ENCODE results near the gene CWC15.
"Not testable (repeated sequence)": the region's sequence is repeated elsewhere in the genome, so short reads cannot be mapped to it uniquely, and the experiment has no call there.

CWC15 gene

DNA sequence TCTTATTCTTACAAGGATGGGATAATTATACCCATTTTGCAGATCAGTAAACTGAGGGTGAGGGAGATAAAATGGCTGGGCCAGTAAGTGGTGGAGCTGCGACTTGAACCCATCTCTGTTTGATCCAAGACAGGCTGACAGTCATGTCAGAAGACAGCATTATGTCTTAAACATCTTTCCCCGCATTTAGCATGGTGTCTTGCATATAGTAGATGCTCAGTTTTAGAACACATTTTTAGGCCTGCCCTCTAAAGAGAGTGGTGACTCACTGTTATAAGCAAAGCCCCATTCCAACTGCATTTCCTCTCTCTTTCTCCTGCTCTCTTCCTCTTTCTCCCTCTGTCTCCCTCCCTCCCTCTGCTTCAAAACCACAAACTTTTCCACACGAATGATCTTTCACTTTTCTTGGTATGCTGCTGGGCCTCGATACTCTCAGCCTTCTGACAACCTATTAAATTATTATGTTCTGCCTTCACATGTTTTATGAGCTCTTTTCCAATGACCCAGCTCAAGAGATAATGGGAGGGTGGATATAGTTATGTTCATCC, 25.2 kb downstream of the CWC15 start:
- DNase-seq: no peak

DNA sequence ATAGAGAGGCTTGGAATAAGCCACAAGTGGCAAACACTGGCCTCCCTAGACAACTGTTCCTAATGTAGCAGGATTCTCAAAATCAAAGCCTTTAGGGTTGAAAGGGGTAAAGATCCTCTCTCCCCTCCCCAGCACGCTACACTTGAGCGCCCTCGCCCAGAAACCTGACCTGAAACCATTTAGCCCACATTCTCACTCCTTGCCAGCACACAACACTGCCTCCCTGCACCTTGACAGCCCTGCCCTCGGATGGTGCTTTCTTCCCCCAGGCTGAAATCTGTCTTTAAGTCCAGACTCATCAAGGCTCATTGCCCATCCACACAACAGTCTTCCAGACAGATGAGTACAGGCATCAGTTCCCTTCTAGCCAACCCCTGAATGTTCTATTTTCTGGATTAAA, 26.5 kb downstream of the CWC15 start:
- no peak for DNase-seq

DNA sequence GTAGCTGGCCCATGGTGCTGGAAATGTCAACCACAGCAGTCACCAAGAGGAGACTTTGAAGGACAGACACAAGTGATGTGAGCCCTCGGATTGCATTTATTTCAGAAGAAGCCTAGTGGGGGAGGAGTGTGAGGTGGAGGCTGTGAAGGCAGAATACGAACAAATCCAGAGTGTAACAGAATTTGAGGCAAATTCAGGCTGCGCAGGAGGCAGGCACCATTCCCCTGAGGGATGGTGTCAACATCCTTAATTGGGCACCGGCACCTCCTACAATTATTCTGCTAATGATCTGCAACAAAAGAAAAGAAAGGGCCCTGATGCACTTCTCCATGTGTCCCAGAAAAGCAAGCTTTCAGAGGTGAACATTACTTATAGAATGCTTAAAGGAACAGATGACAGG, 32.2 kb downstream of the CWC15 start:
- DNase-seq: no peak

DNA sequence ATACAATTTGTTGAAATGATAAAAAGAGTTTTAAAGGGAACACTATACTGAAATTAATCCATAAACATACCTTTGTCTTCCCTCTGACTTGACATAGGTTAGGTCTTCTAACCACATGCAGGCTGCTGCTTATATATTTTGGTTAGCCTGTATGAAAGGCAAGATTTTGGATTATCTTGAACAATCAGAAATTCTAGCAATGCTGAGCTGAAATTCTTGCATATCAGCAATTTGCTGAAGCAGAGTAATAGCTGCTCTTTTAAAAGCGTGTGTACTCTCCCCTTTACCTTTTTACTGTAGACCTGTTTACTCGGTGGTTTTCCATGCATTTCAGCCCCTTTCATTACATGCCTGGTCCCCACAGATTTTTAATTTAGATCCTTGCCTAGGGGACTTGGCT, 34.0 kb downstream of the CWC15 start:
- no peak for DNase-seq

DNA sequence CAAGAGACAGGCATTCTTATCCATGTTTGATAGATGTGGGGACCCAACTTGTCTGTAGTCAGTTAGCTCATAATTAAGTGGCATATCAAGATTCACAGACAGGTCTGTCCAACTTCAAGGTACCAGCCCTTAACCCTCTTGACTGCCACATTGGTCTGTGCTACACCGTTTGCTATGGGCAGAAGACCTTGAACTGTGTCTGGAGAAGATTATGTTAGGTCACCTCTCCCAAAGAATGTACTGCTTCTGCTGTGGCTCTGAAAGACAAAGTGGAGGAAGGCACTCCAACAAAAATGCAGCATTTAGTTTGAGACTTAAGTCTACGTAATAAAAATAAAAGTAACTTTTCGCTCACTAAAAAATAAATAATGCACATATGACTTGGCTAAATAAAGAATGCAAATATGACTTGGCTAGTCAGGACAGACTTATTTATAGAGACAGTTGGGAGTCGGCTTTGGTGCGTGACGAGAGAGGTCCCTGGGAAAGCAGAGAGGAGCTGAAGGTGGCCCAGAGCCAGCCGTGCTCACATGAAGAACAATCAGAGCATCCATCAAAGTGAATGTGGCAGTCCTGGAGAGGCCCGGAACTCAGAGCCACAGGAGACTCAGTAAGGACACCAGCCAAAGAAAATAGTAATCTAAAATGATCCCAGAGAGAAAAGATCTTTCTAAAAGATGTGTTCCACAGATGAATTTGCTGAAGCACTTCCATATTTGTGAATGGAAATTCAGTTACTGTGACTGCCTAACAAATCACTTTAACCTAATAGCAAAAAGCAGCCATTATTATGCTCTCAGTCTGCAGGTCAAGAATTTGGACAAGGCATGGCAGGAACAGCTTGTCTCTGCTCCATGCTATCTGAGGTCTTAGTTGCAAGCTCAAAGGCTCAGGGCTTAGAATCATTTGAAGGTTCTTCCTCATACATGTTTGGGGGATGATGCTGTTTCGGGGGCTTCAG, 35.0 kb downstream of the CWC15 start:
- no peak for DNase-seq

DNA sequence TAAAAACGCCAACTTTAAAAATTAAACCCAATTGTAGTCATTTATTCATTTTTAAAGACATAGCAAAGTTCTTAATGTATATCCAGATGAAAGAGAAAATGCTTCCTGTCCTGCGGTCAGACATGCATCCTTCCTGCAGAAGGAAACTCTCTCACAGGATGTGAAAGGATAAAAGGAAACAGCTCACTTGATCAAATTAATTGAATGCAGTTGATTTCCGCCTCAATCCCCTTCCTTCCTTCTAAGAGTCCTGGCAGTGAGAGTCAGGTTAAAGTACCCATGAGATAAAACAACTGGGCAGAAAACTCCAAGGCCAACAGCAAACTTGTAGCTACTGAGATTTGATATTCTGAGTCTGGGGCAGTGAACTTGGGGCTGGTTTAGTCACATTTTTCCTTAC, 38.5 kb downstream of the CWC15 start:
- DNase-seq: no peak

DNA sequence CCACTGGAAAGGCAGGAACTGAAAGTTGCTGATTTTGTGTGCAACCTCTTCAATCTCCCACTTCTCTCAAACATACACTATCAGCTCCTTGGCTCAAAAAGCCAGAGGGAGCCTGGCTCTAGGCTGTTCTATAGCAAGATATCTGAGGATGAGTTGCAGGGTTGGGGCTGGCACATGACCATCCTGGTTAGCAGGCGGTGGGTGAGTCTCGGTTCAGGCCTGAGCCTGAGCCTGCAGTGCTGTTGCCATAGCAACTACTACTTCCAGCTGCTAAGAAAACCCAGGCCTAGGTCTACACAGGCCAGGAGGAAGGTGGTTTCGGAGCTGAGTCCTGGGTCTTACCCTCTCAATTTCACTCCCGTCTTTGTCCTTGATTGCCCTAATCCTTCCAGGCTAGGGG, 39.0 kb downstream of the CWC15 start:
- no peak for DNase-seq

DNA sequence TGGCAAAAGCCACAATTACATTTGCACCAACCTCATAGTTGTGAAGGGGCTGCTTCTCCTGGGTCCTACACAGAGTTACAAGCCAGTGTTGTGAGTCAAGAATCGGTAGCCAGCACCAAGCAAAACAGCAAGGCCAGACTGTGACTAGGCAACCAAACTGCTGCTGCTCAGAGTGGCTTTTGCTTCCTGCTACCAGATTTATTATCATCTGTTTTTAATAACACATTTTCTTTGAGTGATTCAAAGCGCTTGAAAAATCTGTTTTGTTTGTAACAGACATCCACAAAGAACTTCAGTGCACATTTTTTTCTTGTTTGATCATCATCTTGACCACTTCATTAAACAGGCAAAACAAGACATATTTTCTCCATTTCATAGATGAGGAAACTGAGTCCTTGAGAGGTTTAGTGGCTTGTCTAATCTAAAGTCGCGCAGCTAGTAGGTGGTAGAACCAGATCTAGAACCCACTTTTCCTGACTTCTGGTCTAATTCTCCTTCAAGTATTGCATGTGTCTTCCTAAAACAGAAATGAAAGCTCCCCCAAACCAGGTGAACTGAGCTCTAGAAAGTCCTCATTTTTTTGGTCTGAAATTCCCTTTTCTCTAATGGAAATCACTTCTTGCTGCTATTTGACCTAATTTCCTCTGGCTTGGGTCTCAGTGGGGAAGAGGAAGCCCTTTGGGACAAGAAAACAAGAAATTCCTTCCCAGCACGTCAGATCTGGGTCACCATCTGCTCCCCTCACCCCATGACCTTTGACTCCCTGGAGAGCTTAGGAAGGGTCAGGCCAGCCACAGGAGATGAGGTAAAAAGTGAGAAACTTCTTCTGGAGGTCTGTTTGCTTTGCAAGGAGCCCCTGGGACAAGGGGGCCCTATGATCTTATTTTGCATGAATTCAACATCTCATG, 39.9 kb downstream of the CWC15 start:
- DNase-seq: no peak

DNA sequence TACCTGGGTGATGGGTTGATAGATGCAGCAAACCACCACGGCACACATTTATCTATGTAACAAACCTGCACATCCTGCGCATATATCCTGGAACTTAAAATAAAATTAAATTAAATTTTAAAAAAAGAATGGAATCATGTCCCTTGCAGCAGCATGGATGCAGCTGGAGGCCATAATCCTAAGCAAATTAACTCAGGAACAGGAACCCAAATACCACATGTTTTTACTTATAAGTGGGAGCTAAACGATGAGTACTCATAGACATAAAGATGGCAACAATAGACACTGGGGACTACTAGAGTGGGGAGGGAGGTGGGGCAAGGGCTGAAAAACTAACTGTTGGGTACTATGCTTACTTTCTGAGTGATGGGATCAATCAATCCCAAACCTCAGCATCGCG, 40.9 kb downstream of the CWC15 start:
- no peak for DNase-seq

DNA sequence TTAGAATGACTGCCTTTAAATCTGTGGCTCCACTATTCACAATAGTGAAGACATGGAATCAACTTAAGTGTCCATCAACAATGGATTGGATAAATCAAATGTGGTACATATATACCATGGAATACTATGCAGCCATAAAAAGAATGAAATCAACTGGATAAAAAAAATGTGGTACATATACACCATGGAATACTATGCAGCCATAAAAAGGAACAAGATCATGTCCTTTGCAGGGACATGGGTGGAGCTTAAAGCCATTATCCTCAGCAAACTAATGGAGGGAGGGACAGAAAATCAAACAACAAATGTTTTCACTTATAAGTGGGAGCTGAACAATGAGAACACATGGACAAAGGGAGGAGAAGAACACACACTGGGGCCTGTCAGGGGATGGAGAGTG, 41.3 kb downstream of the CWC15 start:
- DNase-seq: not testable (repeated sequence)

DNA sequence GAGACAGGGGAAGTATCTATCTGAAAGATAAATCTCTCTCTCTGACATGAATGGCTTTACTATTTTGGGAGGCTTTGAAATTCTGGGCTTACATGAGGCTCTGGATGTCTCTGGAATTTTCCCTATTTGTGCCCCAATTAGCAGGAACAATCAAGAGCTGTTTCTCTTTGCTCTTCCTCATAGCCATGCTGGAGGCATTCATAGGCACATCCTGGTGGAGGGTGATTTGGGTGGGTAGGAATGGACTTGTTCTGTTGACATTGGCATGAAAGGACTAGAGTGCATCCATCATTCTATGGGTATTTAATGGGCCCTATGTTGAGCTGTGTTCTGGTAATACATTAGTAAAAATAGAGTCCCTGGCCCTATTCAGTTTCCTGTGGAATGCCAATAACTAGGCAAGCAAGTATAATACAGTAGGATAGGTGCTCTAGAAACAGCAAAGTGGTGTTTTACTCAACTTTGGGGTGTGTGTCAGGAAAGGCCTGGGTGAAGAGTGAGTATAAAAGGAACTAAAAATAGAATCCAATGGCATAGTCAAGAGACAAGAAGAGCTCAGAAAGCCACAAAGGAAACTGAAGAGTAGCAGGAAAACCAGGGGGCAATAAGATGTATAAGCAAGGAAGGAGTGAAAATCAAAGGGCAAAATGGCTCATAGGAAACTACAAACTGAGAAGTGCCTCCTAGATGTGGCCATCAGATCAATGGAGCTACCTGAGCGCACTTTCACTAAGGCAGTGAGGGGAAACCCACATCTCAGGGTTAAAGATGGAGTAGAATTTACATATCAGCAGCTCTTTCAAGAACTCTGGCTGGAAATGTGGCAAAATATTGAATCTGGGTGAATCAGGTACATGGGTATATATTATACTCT, 45.0 kb downstream of the CWC15 start:
- DNase-seq: no peak

DNA sequence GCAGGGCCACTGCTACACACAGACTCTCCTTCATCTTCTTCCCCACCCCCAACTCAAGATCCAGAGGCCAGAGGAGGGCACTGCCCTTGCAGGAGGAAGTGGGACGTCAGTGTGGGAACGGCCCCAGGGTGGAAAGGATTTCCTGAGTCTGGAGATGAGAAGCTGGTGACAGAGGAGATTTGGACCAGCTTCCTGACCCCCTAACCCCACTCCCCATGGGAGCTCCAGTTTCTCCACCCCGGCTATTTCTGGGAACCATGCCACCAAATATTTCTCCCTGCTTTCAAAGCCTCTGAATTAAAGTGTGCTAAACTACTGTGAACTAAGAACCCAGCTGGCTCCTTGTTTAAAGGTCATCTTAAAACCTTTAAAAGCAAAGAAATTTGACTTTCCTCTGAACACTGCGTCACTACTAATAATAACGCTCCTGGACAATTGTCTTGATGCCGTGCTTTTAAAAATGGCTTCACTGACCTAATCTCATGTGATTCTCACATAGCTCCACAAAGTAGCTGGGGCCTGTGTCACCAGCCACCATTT, 46.6 kb downstream of the CWC15 start:
- DNase-seq: no peak

DNA sequence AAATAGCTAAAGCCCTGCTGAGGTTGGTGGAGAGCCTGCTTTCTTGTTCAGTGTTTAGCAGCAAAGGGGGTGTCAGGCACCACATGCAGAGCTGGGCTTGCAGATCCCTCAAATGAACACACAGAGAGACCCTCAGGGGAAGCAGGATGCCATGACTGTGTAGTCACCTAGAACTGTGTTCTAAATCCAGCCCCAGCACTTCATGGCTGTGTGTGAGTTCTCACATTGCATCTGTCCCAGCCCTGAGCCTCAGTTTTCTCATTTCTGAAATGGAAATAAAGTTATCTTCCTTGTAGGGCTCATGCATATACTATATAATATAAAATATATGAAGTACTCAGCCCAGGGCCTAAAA, 47.1 kb downstream of the CWC15 start:
- DNase-seq: no peak

DNA sequence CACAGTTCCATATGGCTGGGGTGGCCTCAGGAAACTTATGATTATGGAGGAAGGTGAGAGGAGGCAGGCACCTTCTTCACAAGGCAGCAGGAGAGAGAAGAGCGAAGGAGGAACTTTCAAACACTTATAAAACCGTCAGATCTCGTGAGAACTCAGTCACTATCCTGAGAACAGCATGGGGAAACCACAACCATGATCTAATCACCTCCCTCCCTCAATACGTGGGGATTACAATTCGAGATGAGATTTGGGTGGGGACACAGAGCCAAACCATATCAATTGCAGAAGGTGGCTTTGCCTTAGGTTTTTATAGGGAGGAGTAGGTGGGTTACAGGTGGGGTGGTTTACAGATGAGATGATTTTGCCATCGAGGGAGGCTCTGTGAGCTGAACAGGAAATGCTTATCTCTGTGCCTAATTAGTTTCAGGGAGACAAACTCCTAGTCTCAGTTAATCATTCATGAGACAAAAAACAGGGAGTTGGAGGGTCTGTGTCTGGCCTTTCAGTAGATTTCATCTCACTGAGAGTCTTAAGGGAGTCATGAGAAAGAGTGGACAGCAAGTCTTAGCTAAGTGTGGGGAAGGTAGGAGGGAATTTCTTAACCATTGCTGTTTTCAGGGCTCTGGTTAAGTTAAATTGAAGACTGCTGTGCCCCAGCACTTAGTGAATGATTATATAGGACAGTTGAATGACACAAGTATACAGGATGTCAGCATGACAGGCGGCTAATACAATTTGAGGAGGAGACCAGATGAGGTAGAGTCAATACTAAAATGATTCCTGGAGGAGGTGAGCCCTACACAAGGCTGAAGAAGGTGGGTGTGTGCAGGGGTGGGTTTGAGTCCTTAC, 47.7 kb downstream of the CWC15 start:
- no peak for DNase-seq

DNA sequence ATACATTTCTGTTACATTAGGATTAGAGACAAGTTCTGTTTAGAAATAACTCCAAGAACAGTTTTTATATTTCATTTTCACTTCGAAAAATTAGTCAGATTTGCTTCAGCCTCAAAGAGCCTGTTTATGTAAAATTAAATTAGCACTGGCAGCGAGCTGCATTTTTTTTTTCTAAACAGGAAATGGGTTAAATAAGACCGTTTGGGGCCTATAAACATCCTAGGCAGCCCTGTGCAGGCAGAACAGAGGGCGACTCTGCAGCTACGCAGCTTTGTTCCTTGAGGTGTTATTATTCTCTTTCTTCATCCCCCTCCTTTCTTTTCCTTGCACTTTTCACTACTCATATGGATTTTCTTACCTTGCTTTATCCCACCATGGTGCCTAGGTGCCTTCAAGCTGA, 48.7 kb downstream of the CWC15 start:
- DNase-seq: no peak

DNA sequence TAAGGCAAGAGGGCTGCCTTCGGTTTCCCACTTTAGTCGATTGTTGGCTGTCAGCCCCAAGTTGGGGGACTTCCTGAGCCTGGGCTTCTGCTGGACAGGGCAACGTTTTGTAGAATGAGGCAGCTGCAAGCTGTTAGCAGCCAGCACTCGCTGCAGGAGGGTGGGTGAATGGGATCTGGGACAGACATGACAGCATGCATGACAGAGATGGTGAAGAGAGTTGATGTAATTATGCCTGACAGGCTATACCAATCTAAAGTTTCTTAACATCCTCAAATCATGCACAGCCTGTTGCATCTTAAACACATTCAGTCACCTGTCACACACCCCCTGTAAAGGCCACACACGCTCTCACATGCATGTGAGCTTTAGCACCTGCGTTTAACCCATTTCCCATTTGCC, 49.2 kb downstream of the CWC15 start:
- no peak for DNase-seq

DNA sequence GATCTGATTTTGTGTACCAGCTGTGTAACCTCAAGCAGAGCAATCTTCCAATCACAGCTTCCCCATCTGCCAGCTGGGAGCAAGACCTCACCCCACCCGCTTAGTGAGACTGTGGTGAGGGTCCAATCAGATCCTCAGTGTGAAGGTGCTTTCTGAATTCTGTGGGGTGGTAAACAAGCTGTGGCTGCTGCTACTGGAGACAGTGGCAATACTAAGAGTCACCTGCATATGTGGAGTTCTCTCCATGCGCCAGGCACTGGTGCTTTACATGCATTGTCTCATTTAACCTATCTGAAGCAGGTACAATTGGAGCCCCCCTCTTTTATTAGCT, 50.4 kb downstream of the CWC15 start:
- no peak for DNase-seq

DNA sequence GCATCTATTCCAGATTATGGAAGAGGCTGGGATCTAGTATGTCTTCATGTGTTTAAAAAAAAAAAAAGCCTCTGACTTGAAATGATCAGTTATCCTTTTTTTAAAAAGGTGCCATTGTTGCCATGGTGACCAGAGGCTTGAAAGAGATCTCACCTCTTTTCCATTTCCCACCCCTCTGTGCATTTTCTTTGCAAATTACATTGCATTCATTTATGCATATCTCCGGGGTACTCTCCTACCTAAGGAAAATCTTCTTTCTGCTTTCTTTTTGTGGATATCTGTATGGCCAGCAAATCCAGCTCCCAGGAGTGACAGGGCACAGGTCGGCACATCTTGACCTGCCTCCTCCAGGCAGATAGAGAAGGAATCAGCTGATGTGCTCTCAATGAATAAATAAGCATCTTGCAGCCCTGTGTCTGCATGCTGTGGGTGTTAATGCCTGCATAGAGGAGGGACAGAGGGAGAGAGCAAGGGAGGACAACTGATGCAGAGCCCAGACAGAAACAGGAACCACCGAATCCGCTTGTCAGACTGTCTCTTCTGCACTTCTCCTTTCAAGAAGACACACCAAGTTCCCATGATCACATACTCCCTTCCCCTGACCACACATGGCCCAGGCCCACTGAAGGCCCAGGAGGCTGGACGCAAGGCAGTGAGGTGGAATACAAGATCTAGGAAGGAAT, 50.9 kb downstream of the CWC15 start:
- no peak for DNase-seq

DNA sequence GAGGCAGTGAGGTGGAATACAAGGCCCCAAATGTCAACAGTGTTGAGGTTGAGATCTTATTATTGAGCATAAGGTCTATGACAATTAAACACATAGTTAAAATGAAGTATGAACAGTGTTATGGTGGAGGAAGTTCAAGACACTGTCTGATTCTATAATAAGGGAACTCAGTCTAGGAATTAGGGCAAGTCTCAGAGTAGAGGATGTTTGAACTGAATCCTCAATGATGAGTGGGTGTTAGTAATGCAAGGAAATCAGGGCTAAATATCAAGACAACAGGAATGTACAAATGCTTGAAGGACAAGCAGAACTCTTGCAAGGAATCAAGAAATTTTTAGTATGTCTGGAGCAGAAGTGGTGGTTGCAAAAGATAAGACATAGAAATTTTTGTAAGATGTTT, 53.0 kb downstream of the CWC15 start:
- DNase-seq: no peak

DNA sequence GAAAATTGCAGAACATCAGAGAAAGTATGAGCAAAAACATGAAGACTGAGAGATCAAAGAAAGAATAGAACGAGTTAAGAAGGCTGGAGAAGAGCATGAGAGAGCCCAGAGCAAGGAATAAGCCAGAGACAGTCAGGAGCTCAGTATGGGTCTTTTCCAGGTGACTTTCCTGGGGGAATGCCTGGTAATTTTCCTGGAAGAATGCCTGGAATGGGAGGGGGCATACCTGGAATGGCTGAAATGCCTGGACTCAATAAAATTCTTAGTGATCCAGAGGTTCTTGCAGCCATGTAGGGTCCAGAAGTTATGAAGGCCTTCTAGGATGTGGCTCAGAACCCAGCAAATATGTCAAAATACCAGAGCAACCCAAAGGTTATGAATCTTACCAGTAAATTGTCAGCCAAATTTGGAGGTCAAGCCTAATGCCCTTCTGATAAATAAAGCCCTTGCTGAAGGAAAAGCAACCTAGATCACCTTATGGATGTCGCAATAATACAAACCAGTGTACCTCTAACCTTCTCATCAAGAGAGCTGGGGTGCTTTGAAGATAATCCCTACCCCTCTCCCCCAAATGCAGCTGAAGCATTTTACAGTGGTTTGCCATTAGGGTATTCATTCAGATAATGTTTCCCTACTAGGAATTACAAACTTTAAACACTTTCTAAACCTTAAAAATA, 59.5 kb downstream of the CWC15 start:
- DNase-seq: not testable (repeated sequence)

Data from cortex of kidney (tissue), 1 donor.